NCI-H524 (cell line): Measurements from ENCODE around the gene CCNB1.
"Not testable (repeated sequence)": the region's sequence is repeated elsewhere in the genome, so short reads cannot be mapped to it uniquely, and the experiment has no call there.

ENCODE experiments used
- DNase-seq, 2 experiments: peaks; one replicate each; lab custom pipeline; 2025; lab: John Stamatoyannopoulos, UW

CCNB1 gene

GRCh38 chr5:69166686-69167492 is at the start of gene CCNB1:
Gene CCNB1 (plus strand): TSS chr5:69167150. CDS start chr5:69167263, 113 bp downstream.
- DNase-seq = peak; percentile 95 to 96

- DNase-seq = no peak
These were observed 37.5 kb upstream of the CCNB1 start for GRCh38 chr5:69129413-69129812.

- no peak for DNase-seq
These were observed 36.7 kb upstream of the CCNB1 start for GRCh38 chr5:69130241-69130640.

- no peak for DNase-seq
These were observed 35.6 kb upstream of the CCNB1 start for GRCh38 chr5:69131304-69131703.

GRCh38 chr5:69134126-69134525 is 32.8 kb upstream of the CCNB1 start:
- DNase-seq = no peak

- DNase-seq = no peak
These were observed 30.7 kb upstream of the CCNB1 start for GRCh38 chr5:69136293-69136692.

GRCh38 chr5:69137208-69137607 is 29.7 kb upstream of the CCNB1 start:
- not testable (repeated sequence) for DNase-seq

GRCh38 chr5:69137807-69138206 is 29.1 kb upstream of the CCNB1 start:
- DNase-seq = no peak

GRCh38 chr5:69138766-69139165 is 28.2 kb upstream of the CCNB1 start:
- no peak for DNase-seq

GRCh38 chr5:69140239-69140638 is 26.7 kb upstream of the CCNB1 start:
- DNase-seq = not testable (repeated sequence)

- DNase-seq = no peak
These were observed 26.1 kb upstream of the CCNB1 start for GRCh38 chr5:69140827-69141226.

- DNase-seq = not testable (repeated sequence)
These were observed 18.4 kb upstream of the CCNB1 start for GRCh38 chr5:69148576-69148975.

- DNase-seq = no peak
These were observed 17.8 kb upstream of the CCNB1 start for GRCh38 chr5:69148981-69149675.

GRCh38 chr5:69149676-69150010 is 17.3 kb upstream of the CCNB1 start:
- no peak for DNase-seq

GRCh38 chr5:69152731-69153130 is 14.2 kb upstream of the CCNB1 start:
- DNase-seq = no peak

GRCh38 chr5:69156456-69156855 is 10.5 kb upstream of the CCNB1 start:
- no peak for DNase-seq

- DNase-seq = no peak
These were observed 8.9 kb upstream of the CCNB1 start for GRCh38 chr5:69158039-69158438.

- no peak for DNase-seq
These were observed 6.3 kb upstream of the CCNB1 start for GRCh38 chr5:69160651-69161050.

GRCh38 chr5:69167493-69167855 is 524 bp downstream of the CCNB1 start:
- DNase-seq = no peak

- no peak for DNase-seq
These were observed 979 bp downstream of the CCNB1 start for GRCh38 chr5:69167929-69168328.

GRCh38 chr5:69170495-69170894 is 3.5 kb downstream of the CCNB1 start:
- DNase-seq = no peak

- DNase-seq = no peak
These were observed 4.0 kb downstream of the CCNB1 start for GRCh38 chr5:69170969-69171368.

- not testable (repeated sequence) for DNase-seq
These were observed 14.8 kb downstream of the CCNB1 start for GRCh38 chr5:69181659-69182293.
